HPDE6-E6E7 (cell line): ENCODE data around the gene MSX1.

ENCODE experiments used
- DNase-seq: peaks from one replicate; pipeline ENCODE4 v3.0.0; 2011; ENCODE audit warnings: missing footprints; ENCODE audit errors: extremely low spot score

MSX1 gene

GRCh38 chr4:4840351-4840750 lies 19.1 kb upstream of the MSX1 start:
- no peak for DNase-seq

GRCh38 chr4:4841156-4841555 lies 18.3 kb upstream of the MSX1 start:
- no peak for DNase-seq

GRCh38 chr4:4842476-4843441 lies 16.7 kb upstream of the MSX1 start:
- DNase-seq: no peak

- no peak for DNase-seq
Observed at GRCh38 chr4:4843635-4844291, 15.7 kb upstream of the MSX1 start.

GRCh38 chr4:4845027-4845426 lies 14.4 kb upstream of the MSX1 start:
- no peak for DNase-seq

- DNase-seq: no peak
Observed at GRCh38 chr4:4847011-4847410, 12.5 kb upstream of the MSX1 start.

- DNase-seq: no peak
Observed at GRCh38 chr4:4848540-4848939, 10.9 kb upstream of the MSX1 start.

GRCh38 chr4:4849106-4849505 lies 10.4 kb upstream of the MSX1 start:
- no peak for DNase-seq

GRCh38 chr4:4849524-4850193 lies 9.8 kb upstream of the MSX1 start:
- DNase-seq: no peak

- DNase-seq: no peak
Observed at GRCh38 chr4:4851081-4851480, 8.4 kb upstream of the MSX1 start.

- no peak for DNase-seq
Observed at GRCh38 chr4:4851906-4852305, 7.6 kb upstream of the MSX1 start.

- no peak for DNase-seq
Observed at GRCh38 chr4:4852591-4853362, 6.7 kb upstream of the MSX1 start.

- no peak for DNase-seq
Observed at GRCh38 chr4:4853371-4853823, 6.1 kb upstream of the MSX1 start.

GRCh38 chr4:4853921-4854648 lies 5.4 kb upstream of the MSX1 start:
- no peak for DNase-seq

- no peak for DNase-seq
Observed at GRCh38 chr4:4854649-4855295, 4.7 kb upstream of the MSX1 start.

GRCh38 chr4:4855301-4856070 lies 4.0 kb upstream of the MSX1 start:
- no peak for DNase-seq

GRCh38 chr4:4856071-4857000 lies 3.1 kb upstream of the MSX1 start:
- DNase-seq: no peak

GRCh38 chr4:4857001-4857808 lies 2.3 kb upstream of the MSX1 start:
- no peak for DNase-seq
